SK-N-SH (cell line): ENCODE results near the gene TNRC6B. TPM values are rescaled to one million over a fixed set of nuclear protein-coding genes. Genes with fewer than 3 reads are reported as not detected.

Experiments
- CTCF ChIA-PET: fragments of 300-600, 350-600 bp; formaldehyde crosslinking; extraction: SDS; loops from one replicate; lab custom pipeline; 2021; lab: Yijun Ruan, JAX
- POLR2A ChIA-PET: fragments of 350-600 bp; sonication (Branson Sonifier 250); formaldehyde crosslinking; extraction: SDS; loops from one replicate; lab custom pipeline; 2020; ENCODE audit warnings: antibody characterized with exemption, inconsistent platforms; lab: Yijun Ruan, JAX
- DNase-seq: peaks from one replicate; pipeline ENCODE4 v3.0.0; 2012
- H2AFZ ChIP-seq: fragments of 200-600 bp; sonication (generic); 2 replicates; pipeline ENCODE4 v1.8.1; 2016; ENCODE audit warnings: antibody characterized with exemption, mild to moderate bottlenecking, low read depth
- H3F3A ChIP-seq: fragments of 200-600 bp; sonication (generic); replicated peaks from 2 replicates; pipeline ENCODE3; 2016; ENCODE audit warnings: antibody characterized with exemption, mild to moderate bottlenecking; ENCODE audit not compliant: insufficient read depth
- H3K27ac ChIP-seq, 2 experiments: fragments of 200-500 bp in 1 of 2; fragments of 200-600 bp in 1 of 2; sonication (Bioruptor generic) in 1 of 2; sonication (generic), shearing (Covaris generic) in 1 of 2; 2 replicates each; pipeline versions ENCODE4 v1.5.1 to v1.6.1; 2014 to 2016; ENCODE audit warnings: low read depth in 2 of 2, inconsistent platforms in 1 of 2, low read length in 1 of 2, mild to moderate bottlenecking in 1 of 2, mixed read lengths in 1 of 2
- H3K27me3 ChIP-seq: fragments of 200-600 bp; sonication (generic), shearing (Covaris generic); 2 replicates; pipeline ENCODE4 v1.6.1; 2016; ENCODE audit warnings: mixed run types; ENCODE audit not compliant: insufficient read depth
- H3K36me3 ChIP-seq, 2 experiments: fragments of 200-500 bp in 1 of 2; fragments of 200-600 bp in 1 of 2; sonication (Bioruptor generic) in 1 of 2; sonication (generic) in 1 of 2; replicated peaks in 1 of 2; 2 replicates each; pipeline versions ENCODE3 to v1.5.1; 2014 to 2016; ENCODE audit warnings: low read length in 1 of 2, mild to moderate bottlenecking in 1 of 2; ENCODE audit not compliant: insufficient read depth in 2 of 2, control insufficient read depth in 1 of 2
- H3K4me1 ChIP-seq, 2 experiments: fragments of 200-500 bp in 1 of 2; fragments of 200-600 bp in 1 of 2; sonication (Bioruptor generic) in 1 of 2; sonication (generic), shearing (Covaris generic) in 1 of 2; 2 replicates each; pipeline versions ENCODE4 v1.5.1 to v1.6.1; 2014 to 2016; ENCODE audit warnings: low read depth in 1 of 2, low read length in 1 of 2, mixed run types in 1 of 2; ENCODE audit not compliant: insufficient read depth in 2 of 2, control insufficient read depth in 1 of 2
- H3K4me2 ChIP-seq: fragments of 200-600 bp; sonication (generic), shearing (Covaris generic); 2 replicates; pipeline ENCODE4 v1.6.1; 2017; ENCODE audit warnings: mixed run types
- H3K4me3 ChIP-seq, 2 experiments: fragments of 200-500 bp in 1 of 2; fragments of 200-600 bp in 1 of 2; sonication (Bioruptor generic) in 1 of 2; sonication (generic), shearing (Covaris generic) in 1 of 2; 2 replicates each; pipeline versions ENCODE4 v1.5.1 to v1.8.1; 2014 to 2016; ENCODE audit warnings: low read depth in 2 of 2, inconsistent platforms in 1 of 2, low read length in 1 of 2, mild to moderate bottlenecking in 1 of 2, mixed read lengths in 1 of 2, moderate library complexity in 1 of 2
- H3K79me2 ChIP-seq: fragments of 200-600 bp; sonication (generic); 2 replicates; pipeline ENCODE4 v1.8.1; 2017; ENCODE audit warnings: mild to moderate bottlenecking; ENCODE audit not compliant: insufficient read depth
- H3K9ac ChIP-seq: fragments of 200-600 bp; sonication (generic); 2 replicates; pipeline ENCODE4 v1.6.1; 2017; ENCODE audit warnings: mixed run types
- H3K9me2 ChIP-seq: fragments of 200-600 bp; sonication (generic); 2 replicates; pipeline ENCODE4 v1.6.1; 2017; ENCODE audit warnings: mixed run types
- H3K9me3 ChIP-seq: fragments of 200-600 bp; sonication (generic); 2 replicates; pipeline ENCODE4 v1.6.1; 2017; ENCODE audit warnings: mixed run types, mild to moderate bottlenecking, moderate library complexity
- H4K20me1 ChIP-seq: fragments of 200-600 bp; sonication (generic); 2 replicates; pipeline ENCODE4 v1.6.1; 2017; ENCODE audit warnings: mild to moderate bottlenecking, mixed run types; ENCODE audit not compliant: insufficient read depth
- ELF1 ChIP-seq: IDR thresholded peaks from 2 replicates; pipeline ENCODE4 v1.4.0; 2012
- FOSL2 ChIP-seq: IDR thresholded peaks from 2 replicates; pipeline ENCODE4 v1.4.0; 2012; ENCODE audit warnings: low read depth, mild to moderate bottlenecking, moderate library complexity, borderline replicate concordance
- FOXM1 ChIP-seq: IDR thresholded peaks from 2 replicates; pipeline ENCODE4 v1.4.0; 2012; ENCODE audit warnings: low read depth, mild to moderate bottlenecking
- JUND ChIP-seq: IDR thresholded peaks from 2 replicates; pipeline ENCODE4 v1.4.0; 2012
- MEF2A ChIP-seq: IDR thresholded peaks from 2 replicates; pipeline ENCODE4 v1.4.0; 2012; ENCODE audit warnings: low read depth, borderline replicate concordance
- NRF1 ChIP-seq: IDR thresholded peaks from 2 replicates; pipeline ENCODE4 v1.6.1; 2012; ENCODE audit warnings: low read depth, mild to moderate bottlenecking, low read length
- TCF12 ChIP-seq: IDR thresholded peaks from 2 replicates; pipeline ENCODE4 v1.4.0; 2012
- WGBS: methylation state at CpG from one replicate; pipeline ENCODE4 v1.1.6; 2017; ENCODE audit warnings: low lambda C conversion rate; 5-methylcytosine and 5-hydroxymethylcytosine counted together
- polyA plus RNA-seq, 3 experiments: library from polyadenylated mRNA; depleted of rRNA; stranded (reverse); fragments of >200 nt; gene quantifications; 2 replicates each; pipeline ENCODE4 v1.2.3, GENCODE V29; 2012
- TF ChIP-seq, protein P1 (sequence below): fragments of 150-350 bp; IDR thresholded peaks from 2 replicates; pipeline ENCODE4 v1.6.1; 2016; ENCODE audit warnings: mild to moderate bottlenecking, low read depth, low read length
- TF ChIP-seq, protein P2 (sequence below): IDR thresholded peaks from 2 replicates; pipeline ENCODE4; 2012
- TF ChIP-seq, protein P3 (sequence below): IDR thresholded peaks from 2 replicates; pipeline ENCODE4 v1.4.0; 2012; ENCODE audit warnings: low read depth, borderline replicate concordance
- TF ChIP-seq, protein P4 (sequence below): IDR thresholded peaks from 2 replicates; pipeline ENCODE4 v1.4.0; 2012; ENCODE audit warnings: low read depth

The TNRC6B gene
- polyA plus RNA-seq, 1 of the 3 experiments (the other 2 are of a cell fraction) = 1.2 TPM

DNA sequence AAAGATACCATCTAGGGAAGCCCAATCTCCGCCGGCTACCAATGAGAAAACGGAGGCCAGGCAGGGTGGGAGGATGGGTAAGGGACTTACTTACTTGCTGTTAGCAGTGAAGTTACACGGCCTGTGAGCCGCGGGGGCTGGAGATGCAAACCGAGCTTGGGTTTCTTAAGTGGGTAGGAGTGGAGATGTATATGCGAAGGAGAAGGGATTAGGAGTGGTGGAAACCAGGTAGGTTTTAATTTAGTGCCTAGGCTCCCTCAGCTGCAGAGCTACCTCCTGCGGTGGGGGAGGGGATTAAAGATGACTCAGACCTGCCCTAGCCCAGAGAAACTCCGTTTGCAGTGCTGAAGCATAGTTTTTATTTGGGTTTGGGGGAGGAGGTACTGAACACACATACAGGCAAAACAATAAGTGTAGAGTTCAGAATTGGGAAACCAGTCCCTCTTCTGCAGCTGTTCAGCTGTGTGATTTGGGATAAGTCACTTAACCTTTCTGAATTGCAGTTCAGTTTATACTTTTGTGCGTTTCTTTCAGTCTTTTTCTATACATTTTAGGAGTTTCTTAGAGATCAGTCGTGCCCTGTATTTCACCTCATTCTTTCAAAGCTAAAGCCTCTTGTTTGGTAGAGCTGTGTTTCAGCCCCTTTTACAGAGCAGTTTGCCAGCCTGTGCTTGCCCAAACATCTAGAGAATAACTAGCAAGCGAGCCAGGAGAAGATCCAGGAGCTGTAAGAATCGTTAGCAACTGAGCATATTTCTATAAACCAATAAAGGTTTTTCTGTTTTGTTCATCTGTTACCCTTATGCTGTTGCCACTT is 596 bp upstream of the TNRC6B start:
- POLR2A ChIA-PET = interaction anchor here (0.6 to 1.2 kb wide), 4 partner anchors 27 to 169 kb away, joined by 3 to 4 read pairs (median 3); partner anchors contain the start of gene ADSL
- peaks cover 10% of the 10 kb centered on the region for H3F3A ChIP-seq
- no peaks in the 10 kb centered on the region for H4K20me1 ChIP-seq
- peak overlapping the region; percentile 66; the same call in 1 of the 2 replicates for H2AFZ ChIP-seq
- no peak for DNase-seq
- H3K27ac ChIP-seq = peak overlapping the region; percentile 48 to 60; a peak in 3 of 4 replicates
- H3K4me1 ChIP-seq = peaks cover 7 to 11% of the 10 kb centered on the region in 2 experiments; a peak in 3 of 4 replicates
- 34% methylated on average over 14 of the region's 14 CpGs for WGBS
- H3K9ac ChIP-seq = peak overlapping the region; percentile 94; the same call in 1 of the 2 replicates
- H3K79me2 ChIP-seq = peaks cover 43% of the 10 kb centered on the region
- H3K4me2 ChIP-seq = peak overlapping the region; percentile 74
- no peaks in the 10 kb centered on the region for H3K9me3 ChIP-seq
- H3K27me3 ChIP-seq = no peaks in the 10 kb centered on the region
- TF ChIP-seq TCF12 = no peak
- TF ChIP-seq MEF2A = no peak
- TF ChIP-seq, protein P1, sequence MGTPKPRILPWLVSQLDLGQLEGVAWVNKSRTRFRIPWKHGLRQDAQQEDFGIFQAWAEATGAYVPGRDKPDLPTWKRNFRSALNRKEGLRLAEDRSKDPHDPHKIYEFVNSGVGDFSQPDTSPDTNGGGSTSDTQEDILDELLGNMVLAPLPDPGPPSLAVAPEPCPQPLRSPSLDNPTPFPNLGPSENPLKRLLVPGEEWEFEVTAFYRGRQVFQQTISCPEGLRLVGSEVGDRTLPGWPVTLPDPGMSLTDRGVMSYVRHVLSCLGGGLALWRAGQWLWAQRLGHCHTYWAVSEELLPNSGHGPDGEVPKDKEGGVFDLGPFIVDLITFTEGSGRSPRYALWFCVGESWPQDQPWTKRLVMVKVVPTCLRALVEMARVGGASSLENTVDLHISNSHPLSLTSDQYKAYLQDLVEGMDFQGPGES = no peak
- peak; percentile 54; the same call in 1 of the 2 replicates for TF ChIP-seq FOSL2
- peak; percentile 47; the same call in 1 of the 2 replicates for TF ChIP-seq JUND
- TF ChIP-seq FOXM1 = no peak
- TF ChIP-seq, protein P2, sequence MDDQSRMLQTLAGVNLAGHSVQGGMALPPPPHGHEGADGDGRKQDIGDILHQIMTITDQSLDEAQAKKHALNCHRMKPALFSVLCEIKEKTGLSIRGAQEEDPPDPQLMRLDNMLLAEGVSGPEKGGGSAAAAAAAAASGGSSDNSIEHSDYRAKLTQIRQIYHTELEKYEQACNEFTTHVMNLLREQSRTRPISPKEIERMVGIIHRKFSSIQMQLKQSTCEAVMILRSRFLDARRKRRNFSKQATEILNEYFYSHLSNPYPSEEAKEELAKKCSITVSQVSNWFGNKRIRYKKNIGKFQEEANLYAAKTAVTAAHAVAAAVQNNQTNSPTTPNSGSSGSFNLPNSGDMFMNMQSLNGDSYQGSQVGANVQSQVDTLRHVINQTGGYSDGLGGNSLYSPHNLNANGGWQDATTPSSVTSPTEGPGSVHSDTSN = no peak
- TF ChIP-seq, protein P3, sequence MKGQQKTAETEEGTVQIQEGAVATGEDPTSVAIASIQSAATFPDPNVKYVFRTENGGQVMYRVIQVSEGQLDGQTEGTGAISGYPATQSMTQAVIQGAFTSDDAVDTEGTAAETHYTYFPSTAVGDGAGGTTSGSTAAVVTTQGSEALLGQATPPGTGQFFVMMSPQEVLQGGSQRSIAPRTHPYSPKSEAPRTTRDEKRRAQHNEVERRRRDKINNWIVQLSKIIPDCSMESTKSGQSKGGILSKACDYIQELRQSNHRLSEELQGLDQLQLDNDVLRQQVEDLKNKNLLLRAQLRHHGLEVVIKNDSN = no peak
- no peak for TF ChIP-seq ELF1
- no peak for TF ChIP-seq NRF1
- TF ChIP-seq, all 33 proteins: peak for 2
- Histone ChIP-seq H3K36me3 (no peaks in the 10 kb centered on the region), H3K4me3 (peak overlapping the region; percentile 34 to 74), H3K9me2 (no peaks in the 10 kb centered on the region)
- CTCF ChIA-PET = no interaction called here

DNA sequence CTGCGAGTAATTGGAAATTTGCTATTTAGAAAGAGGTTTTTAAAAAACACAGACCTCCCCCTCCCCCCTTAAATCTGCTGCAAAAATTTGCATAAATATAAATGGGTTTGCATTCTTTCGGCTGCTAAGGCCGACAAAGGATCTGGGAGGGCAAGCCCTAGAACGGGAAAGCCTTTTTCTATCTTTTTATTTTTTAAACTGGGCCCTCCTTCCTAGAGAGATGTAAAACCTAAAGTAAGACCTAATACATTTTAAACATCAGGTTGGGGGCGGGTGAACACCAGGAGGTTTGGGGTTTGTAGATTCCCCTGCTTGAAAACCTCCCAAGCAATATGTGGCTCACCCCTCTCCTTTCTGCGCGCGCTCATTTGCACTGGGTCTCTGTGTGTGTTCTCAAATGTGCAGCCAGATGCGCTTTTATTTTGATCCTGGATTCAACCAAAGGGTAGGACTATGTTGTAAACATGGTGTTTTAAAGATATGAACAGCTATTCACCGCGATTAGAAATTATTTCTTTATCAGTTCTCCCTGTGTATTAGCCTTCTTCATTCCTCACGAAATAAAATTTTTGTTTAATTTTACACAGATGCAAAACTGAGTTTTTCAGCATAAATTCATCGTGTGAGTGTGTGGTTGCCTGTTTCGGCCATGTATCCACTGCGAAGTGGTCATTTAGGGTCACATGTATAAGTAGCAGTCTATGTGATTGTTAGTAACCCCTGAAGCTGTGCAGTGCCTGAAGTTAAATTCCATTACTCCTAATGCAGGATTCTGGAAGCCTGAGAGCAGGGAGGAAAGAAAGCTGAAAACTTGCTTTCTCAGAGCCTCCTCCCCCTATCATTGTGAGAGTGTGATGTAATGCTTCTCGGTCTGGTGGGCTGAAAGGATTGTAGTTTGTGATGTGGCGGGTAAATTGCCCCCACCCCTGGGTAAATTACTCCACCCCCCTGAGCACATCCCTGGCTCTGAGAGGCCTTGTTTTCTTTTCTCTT is 988 bp downstream of the TNRC6B start:
- WGBS = 2% methylated on average over 13 of the region's 17 CpGs
- Histone ChIP-seq H3K4me1 (peaks cover 11 to 13% of the 10 kb centered on the region in 2 experiments; a peak in 3 of 4 replicates), H3K79me2 (peaks cover 56% of the 10 kb centered on the region), H3K9me3 (no peaks in the 10 kb centered on the region), H3F3A (peaks cover 13% of the 10 kb centered on the region), H4K20me1 (peaks cover 9% of the 10 kb centered on the region; the same call in 1 of the 2 replicates), H2AFZ (no peak overlapping the region; the same call in 1 of the 2 replicates), H3K4me3 (peak overlapping the region; percentile 58 to 74), H3K36me3 (no peaks in the 10 kb centered on the region), H3K27ac (peak overlapping the region; percentile 82 to 89), H3K4me2 (peak overlapping the region; percentile 74), H3K27me3 (no peaks in the 10 kb centered on the region), H3K9ac (peak overlapping the region; percentile 94), H3K9me2 (no peaks in the 10 kb centered on the region)
- TF ChIP-seq JUND = no peak
- TF ChIP-seq, protein P4, sequence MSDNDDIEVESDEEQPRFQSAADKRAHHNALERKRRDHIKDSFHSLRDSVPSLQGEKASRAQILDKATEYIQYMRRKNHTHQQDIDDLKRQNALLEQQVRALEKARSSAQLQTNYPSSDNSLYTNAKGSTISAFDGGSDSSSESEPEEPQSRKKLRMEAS = peak; percentile 19; the same call in 1 of the 2 replicates
- ChIA-PET POLR2A (no interaction called here), CTCF (interaction anchor here (1.0 to 1.7 kb wide), 2 partner anchors 10 to 169 kb away, joined by 3 to 4 read pairs; no protein-coding TSS in a partner anchor)
- peak; percentile 16 for DNase-seq
